HG02840 (cell line): ENCODE data around the gene KCNQ1.

Experiments used
- ATAC-seq: cut with Tn5 transposase; IDR thresholded peaks from one replicate; pipeline ENCODE4 v1.9.1; 2021; ENCODE audit warnings: mild to moderate bottlenecking, moderate library complexity, moderate number of reproducible peaks; ENCODE audit not compliant: unreplicated experiment, low FRiP score

KCNQ1 gene

DNA sequence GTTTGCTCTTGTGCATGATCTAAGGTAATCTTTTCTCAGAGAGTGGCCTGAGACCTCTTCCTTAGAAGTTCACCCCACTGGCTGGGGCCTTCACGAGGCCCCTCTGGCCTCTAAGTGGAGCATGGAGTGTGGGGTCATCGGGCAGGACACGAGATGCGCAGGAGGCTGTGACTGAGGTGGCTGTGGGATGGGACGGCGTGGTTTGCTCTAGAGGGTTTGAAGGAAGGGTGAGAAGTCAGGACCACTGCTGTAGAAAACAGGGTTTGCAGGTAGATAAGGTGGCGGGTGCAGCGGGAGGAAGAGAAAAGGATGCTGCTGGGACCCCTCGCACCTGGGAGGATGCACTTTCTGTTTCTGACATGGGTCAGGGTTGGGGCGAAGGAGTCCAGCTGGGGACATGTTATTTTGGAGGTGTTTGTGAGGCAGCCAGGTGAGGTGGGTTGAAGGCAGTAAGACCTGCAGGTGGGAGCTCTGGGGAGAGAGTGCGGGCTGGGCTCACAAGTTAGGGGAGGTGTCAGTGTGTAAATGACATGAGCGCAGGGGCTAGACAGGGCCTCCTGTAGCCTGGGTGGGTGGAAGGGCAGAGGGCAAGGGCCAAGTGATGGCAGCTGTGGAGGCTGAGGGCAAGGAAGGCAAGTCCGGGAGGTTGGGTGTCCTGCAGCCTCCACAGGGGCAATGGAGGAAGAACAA is 62.5 kb downstream of the KCNQ1 start:
- no peak for ATAC-seq

DNA sequence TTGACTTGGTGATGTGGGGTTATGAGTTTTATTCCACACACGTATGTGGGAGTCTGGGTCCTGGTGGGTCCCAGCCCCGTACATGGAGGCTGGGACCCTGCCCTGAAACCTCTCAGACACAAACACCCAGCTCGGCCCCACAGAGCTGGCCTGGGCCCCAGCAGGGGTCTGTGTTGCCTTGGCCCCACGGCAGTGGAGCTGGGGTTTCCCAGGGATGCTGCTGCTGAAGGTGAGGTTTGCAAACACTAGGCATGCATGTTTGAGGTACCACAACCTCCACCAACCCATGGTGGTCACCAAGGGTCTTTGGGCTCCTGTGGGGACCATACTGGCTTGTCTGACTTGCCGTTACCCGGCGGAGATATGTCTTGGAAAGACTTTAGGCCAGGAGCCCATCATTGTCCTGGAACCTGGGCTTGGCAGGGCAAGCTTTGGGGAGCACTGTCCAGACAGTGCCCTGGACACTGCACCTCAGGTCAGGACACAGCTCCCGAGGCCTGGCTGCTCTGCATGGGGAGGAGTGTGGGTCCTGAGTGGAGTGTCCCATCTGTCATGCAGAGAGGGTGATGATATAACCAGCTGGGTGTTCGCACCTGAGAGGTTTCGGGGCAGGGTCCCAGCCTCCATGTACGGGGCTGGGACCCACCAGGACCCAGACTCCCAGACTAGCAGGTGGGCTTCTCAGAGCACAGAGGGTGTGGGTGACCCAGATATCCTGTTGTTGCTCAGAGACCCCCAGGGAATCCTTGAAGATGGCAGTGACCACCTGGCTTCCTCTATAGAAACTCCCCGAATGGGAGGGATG is 63.3 kb downstream of the KCNQ1 start:
- ATAC-seq: no peak

DNA sequence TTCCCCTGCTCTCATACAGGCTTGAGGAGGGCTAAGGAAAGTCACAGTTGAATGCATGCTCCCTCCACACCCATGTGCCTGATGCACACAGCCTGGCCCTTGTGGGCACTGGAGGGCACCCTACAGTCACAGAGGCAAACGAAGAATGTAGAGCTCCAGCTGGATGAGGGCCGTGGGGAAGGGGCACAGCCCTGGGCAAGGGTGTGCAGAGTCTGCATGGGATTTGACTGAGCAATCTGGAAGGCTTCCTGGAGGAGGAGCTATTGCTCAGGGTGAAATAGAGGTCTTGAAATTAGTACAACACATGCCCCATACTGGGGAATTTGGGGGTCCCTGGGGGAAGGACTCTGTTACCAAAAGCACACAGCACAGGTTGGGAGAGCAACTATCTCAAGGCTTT is 64.0 kb downstream of the KCNQ1 start:
- no peak for ATAC-seq

DNA sequence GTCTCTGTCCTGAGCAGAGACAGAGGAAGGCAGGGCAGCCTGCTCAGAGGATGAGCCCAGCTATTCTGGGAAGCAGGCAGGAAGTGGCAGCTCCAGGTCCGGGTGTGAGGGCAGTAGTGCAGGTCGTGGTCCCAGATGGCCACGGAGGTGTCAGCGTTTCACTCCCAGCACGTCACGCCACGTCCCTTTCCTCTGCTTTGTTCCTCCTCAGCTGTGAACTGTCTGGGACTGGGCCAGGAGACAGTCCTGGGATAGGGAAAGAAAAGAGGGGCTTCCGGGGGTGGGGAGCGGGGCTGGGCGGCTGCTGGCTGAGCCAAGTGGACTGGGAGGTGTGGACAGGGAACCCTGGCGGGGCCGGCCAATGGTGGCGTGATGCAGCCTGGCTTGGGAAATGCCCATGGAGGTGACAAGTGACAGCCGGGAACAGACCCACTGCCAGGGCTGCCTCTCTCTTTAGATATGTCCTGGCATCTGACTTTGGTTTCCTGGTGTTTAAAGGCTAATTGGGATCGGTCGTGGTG is 64.7 kb downstream of the KCNQ1 start:
- no peak for ATAC-seq

DNA sequence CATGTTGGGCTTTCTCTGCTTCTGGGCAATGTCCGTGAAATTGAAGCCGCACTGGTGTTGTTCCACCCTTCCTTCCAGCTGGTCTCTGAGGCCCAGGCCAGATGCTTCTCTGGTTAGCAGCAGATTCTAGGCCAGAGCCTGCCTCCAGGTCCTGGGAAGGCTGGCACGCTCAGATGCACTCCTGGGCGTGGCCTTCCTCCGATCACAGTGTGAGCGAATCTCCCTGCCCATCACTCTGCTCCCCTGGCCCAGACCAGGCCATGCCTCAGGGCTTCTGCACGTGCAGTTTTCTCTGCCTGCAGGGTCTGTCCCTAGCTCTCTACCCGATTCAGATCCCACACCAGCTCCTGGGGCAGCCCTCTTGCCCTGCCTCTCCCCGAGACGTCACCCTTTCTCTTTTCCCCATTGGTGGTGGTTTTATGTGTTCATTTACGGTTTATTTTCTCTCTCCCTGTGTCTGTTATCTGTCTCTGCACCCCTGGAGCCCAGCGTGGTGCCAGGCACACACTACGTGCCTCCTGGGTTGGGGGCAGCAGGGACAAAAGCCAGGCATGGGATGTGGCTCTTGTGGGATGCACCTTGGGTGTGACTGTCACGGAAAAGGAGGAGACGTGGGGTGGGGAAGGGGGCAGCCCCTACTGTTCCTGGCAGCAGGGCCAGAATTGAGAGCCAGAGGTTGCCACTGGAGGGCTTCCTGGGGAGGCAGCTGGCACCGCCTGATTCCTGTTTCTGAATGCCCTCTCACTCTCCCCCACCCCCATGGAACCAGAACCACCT is 66.0 kb downstream of the KCNQ1 start:
- no peak for ATAC-seq

DNA sequence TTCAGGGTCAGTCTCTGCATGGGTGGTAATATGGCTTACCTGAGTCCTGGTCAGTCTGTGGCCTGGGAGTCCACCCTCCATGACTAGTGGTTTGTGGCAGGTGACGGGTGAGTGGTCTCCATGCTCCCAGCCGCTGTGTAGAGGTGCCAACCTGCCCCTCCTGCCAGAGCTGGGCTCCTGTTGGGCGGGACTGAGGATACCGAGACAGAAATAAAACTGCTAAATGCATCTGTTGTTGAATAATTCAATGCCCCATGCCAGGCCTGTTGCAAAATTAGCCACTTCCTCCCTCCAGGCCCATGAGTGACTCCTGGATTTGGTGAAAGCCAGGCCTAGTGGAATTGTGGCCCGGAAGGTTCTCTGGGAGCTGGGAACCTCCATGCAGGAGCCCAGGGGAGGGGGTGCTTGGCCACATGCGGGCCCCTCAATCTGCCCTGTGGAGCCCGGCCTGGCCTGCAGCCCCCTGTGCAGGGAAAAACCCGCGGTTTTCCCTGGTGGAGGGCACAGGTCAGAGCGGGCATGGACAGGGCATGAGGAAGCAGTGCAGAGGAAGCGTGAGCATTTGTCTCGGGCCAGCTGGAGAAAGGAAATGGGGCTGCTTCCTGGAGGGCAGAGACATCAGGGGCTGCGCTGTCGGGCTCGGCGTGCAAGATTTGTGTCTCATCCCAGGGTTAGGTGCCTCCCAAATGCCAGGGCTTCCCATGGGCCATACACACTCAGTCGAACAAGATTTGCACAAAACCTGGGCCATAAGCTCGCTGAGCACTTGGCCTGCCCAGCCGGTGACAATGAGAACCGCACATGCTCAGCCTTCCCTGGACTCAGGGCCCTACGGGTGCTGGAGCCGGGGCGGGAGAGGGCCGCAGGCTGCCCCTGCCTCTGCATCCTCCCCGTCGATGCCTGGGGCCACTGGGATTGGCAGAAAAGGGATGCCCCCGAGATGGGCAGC is 66.9 kb downstream of the KCNQ1 start:
- ATAC-seq: no peak

DNA sequence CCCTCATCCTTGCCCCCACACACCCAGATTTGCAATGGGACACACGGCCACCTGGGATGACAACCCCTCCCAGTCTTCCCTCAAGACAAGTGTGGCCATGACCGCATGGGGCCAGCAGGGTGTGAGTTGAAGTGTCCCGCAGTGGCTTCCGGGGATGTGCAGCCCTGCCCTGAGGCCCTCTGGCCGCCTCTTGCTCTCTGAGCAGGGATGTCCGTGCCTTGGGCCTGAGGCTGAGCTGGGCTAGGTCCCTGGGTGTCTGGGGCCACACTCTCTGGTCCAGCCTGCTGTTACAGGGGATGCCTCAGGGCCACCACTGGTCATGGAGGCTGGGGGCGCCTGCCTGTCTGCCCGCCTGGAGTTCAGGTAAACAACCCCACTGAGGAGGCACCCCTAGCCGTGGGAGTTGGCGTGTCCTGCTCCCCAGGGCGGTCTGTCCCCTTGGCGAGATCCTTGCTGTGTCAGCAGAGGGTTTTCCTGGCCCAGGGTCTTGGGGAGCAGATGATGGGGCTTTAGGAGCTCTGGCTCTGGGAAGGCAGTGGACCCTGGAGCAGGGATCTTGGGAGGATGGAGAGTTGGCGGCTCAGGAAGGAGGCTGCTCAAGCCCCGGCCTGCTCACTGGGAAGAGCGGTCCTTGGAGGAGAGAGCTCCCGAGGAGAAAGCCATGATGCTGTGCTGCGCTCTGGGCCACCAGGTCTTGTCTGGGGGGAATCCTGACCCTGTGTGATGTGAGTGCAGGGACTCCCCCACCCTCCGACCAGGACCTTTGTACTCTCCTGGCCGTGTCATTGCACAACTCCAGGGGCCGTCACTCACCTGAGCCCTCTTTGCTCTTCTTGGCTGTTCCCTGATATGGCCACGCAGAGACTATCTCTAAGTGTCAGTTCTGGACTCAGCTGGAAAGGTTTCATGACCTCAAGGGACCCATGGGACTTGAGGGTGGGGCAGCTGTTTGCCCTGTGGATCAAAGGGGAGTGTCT is 67.9 kb downstream of the KCNQ1 start:
- ATAC-seq: no peak

DNA sequence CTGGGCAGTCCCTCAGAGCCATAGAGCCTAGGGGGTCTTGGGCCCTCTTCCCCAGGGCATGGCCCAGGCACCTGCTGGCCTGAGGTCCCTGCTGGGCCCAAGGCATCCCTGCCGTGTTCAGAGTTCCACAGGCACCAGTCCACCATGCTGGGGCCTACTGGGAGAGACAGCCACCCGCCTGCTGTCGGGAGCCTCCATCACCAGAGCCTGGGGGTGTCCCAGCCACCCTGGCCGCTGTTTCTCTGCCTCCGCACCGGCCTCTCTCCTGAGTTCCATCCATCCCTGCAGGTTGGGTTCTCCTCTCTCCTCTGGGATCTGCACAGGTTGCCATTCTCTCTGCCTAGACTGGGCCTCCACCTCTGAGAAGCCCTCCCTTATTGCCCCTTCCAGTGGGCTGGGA is 68.6 kb downstream of the KCNQ1 start:
- no peak for ATAC-seq

DNA sequence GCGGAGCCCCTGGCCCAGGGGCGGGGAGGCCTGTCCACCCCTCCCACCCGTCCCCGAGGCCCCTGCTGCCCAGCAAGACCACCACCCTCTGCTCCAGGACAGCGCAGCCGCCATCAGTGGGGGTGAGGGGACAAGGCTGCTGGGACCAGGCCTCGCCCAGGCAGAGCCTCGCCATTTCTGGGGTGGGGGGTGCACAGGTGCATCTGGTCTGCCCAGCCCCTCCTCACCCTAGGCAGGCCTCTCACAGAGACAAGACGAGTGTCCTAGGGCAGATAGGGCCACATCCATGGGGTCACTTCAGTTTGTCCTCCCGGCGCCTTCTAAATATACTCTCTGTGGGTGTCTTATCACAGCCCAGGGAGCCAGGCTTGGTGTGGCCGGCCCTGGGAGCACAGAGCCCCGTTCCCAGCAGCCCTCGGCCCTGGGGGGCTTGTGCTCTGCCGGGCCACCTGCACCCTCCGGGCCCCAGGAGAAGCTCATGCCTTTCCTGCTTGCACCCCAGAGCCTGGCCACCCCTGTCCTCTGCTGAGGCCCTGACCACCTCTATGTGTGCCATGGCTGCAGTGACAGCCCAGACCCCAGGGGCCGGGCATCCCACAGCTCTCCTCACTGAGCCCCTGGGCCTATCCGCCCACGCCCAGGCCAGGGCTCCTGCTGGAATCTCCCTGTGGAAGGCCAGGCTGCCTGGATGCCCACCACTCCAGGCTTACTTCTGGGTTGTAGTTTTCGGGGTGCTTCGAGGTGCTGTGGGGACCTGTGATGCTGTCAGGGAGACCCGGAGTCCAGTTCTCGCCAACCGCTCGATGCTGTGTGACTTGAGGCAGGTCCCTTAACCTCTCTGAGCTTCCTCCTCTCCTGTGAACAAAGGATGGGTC is 70.8 kb downstream of the KCNQ1 start:
- ATAC-seq: no peak

DNA sequence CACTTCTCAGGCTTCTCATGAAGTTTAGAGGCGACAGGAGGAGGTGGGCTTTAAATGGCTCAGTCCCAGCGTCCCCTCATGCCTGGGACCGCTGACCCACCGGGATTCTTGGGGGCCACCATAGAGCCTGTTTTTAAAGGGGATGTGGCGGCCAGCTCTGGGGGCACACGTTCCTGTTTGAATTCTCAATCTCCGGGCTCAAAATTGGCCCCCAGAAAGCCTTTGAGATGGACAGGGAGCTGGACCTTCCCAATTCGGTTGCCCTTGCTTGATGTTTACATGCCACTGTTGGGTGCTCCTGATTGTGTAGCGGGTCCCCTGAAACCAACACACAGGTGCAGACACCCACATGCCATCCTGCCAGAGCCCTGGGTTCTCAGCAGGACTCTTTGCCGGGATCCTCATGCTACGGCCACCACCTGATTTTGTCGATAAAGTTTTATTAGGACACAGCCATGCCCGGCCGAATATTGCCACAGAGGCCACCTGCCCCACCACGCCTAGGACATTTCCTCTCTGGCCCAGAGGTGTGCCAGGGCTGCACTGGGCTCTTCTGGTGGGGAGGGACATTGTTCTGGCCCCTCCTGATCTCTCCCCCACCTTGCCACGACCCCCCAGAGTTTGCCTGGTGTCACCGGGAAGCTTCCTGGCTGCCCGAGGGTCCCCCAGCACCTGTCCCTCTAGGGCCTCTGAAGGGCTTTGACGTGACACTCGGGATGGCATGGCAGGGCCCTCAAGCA is 71.6 kb downstream of the KCNQ1 start:
- ATAC-seq: no peak

DNA sequence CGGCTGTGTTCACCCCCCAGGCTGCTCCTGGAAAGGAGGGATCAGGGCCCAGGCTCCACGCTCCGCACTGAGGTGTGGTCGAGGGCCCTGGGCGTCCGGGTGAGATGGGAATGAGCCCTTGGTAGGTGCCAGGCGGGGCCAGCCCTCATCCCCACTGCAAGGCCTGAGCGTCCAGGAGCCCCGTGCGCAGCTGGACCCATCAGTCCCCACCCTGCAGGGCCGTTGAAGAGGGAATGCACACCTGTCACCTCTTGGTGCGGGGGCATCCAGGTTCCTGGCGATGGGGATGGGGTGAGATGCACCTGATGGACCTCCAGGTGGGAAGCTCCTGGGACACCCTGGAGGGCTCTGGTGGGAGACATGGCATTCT is 72.2 kb downstream of the KCNQ1 start:
- no peak for ATAC-seq

DNA sequence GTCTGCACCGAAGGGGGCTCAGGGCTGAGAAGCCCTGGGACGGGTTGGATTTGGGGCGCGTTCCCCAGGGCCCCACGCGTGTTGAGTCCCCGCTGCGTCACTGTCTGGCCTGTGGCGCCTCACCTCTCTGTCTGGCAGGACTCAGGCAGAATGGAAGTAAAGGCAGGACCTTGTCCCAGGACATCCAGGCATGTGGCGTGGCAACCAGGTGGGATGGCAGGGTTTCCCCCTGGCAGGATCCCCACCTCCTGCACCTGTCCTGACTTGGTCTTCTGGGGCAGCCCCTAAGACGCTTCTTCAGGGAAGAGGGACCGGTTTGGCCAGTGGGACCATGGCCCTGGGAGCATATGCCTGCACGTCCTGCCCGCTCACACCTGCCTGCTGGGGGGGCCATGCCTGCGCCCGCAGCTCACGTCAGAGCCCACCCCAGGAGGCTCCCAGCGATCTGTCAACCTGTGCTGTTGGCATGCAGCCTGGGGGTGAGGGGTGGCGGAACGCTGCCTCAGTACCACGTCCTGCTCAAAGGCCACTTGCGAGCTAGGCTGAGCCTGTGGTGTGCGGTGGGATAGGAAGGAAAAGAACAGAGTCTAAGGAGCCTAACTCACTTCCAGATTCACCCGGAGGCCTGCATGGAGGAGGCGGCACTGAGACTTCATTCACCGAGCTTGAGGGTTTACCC is 72.7 kb downstream of the KCNQ1 start:
- no peak for ATAC-seq

DNA sequence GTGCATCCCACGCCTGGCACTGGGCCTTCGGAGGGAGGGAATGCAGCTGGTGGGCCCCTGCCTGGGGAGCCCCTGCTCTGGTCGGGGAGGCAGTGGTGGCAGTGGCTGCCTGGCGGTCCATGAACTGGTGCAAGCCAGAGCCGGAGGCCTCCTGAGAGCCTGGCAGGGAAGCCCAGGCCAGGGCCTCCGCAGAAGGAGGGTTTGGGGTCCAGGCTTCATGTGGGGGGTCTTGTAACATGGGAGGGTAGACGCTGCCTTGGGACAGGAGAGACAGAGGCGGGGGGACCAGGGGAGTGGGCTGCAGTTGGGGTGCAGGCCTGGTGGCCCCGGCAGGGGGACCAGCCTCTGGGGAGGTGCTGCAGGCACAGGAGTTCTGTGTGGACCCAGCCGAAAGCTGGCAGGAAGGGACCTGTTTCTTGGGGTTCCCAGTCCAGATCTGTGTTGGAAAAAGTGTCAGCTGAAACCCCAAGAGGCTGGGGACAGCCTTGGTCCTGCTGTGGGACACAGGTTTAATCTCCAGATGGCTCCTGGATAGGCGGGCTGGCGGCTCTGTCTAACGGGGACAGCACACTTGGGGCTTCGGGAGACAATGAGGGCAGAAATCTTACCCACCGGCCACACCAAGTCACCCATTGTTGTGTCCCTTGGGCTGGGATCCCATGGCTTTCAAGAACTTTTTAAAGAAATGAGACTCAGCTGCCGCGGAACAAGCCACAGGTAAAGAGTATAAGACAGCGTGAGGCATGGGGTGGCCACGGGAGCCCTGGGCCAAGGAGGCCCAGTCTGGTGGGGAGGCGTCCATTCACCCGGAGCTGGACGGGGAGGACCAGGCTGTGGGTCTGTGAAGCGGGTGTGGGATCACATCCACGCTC is 73.5 kb downstream of the KCNQ1 start:
- no peak for ATAC-seq

DNA sequence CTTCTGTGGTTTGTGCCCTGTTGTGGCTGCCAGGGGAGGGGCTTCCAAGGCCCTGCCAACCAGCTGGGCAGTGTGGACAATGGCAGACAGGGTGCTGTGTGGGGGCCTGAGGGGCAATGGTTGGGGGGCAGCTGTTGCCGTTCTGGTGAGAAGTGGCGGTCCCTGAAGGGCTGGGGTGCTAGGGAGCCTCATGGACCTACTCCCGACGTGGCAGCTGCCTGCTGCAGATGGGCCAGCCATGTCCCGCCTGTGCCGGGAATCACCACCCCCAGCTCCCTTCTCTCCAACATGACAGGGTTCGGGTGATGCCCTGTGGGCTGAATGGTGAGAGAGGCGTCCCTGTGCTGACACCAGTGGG is 74.2 kb downstream of the KCNQ1 start:
- ATAC-seq: no peak

DNA sequence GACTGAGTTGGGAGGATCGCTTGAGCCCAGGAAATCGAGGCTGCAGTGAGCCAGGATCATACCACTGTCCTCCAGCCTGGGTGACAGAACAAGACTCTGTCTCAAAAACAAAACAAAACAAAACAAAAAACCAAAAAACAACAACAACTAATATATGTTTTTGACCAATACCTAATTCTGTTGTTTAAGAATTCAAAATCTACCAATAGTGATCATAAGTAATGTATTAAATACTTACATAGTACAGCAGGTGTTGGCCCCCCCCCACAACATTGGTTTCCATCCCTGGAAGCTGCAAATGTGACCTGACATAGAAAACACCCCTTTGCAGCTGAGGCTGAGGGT is 74.7 kb downstream of the KCNQ1 start:
- ATAC-seq: no peak
